Adrenal gland (tissue), 12 donors: Measurements from ENCODE around the gene CUX1. TPM values are rescaled to one million over a fixed set of nuclear protein-coding genes. Genes with fewer than 3 reads are reported as not detected.

Experiments used
- DNase-seq, 7 donors: peaks; one replicate each; pipeline ENCODE4 v3.0.0-alpha.2; 2019 to 2020
- H3K27ac ChIP-seq, 5 donors: fragments of 200-600 bp; sonication (generic) in 4 of 5; 1 replicate in 3 of 5; 2 replicates in 2 of 5; pipeline versions ENCODE4 v1.5.1 to v1.8.0; 2016 to 2020; ENCODE audit warnings: mild to moderate bottlenecking in 1 of 5
- H3K27me3 ChIP-seq: fragments of 200-600 bp; 2 replicates; pipeline ENCODE4 v1.8.0; 2021
- H3K36me3 ChIP-seq, 2 donors: fragments of 200-600 bp; replicated peaks in 1 of 2; 1 replicate in 1 of 2; 2 replicates in 1 of 2; pipeline versions ENCODE4 v1.5.1 to v1.8.0; 2018 to 2022
- H3K4me1 ChIP-seq, 2 donors: fragments of 200-600 bp; replicated peaks in 1 of 2; 1 replicate in 1 of 2; 2 replicates in 1 of 2; pipeline versions ENCODE4 v1.5.1 to v1.8.0; 2018 to 2021
- H3K4me3 ChIP-seq, 4 donors: fragments of 200-600 bp; sonication (generic) in 3 of 4; one replicate each; pipeline ENCODE4 v1.5.1; 2016 to 2018
- H3K9me3 ChIP-seq, 3 donors: fragments of 200-600 bp; sonication (generic) in 1 of 3; replicated peaks in 1 of 3; 1 replicate in 2 of 3; 2 replicates in 1 of 3; pipeline versions ENCODE4 v1.5.1 to v1.8.0; 2016 to 2021
- POLR2A ChIP-seq, 2 donors: fragments of 450-650 bp; IDR thresholded peaks; one replicate each; pipeline ENCODE4 v1.6.1; 2017; ENCODE audit warnings: antibody characterized with exemption in 2 of 2, mild to moderate bottlenecking in 2 of 2, moderate library complexity in 1 of 2
- WGBS, 4 donors: extraction: QIAGEN DNeasy Blood & Tissue Kit in 2 of 4; methylation state at CpG; one replicate each; pipeline versions ENCODE4 v1.1.5 to v1.1.7; 2013 to 2017; 5-methylcytosine and 5-hydroxymethylcytosine counted together
- intact Hi-C, 2 donors: fragments of 100-400 bp; cut with DNase I; formaldehyde crosslinking; loops; one replicate each; pipeline versions ENCODE4 v1.14.1 to v1.15.0; 2022 to 2023
- polyA plus RNA-seq, 3 donors: library from polyadenylated mRNA; stranded (reverse); fragments of 200-250 nt in 2 of 3; fragments of 350-450 nt in 1 of 3; fragmentation: Illumina TruSeq in 1 of 3; extraction: RNeasy Lipid Tissue Mini Kit (QIAGEN cat#74804) in 1 of 3; gene quantifications; one replicate each; pipeline ENCODE4 v1.2.3, GENCODE V29; 2013 to 2014
- total RNA-seq, 9 donors: library from RNA; depleted of rRNA in 4 of 9; stranded (reverse); fragments of >200 nt in 4 of 9; fragments of 120-200 nt in 1 of 9; fragmentation: NEBNext Ultra II Directional in 1 of 9; extraction: Animal tissue kit (Norgen Biotek cat#: 25700) in 1 of 9; gene quantifications; one replicate each; pipeline versions ENCODE4 v1.1.0 to v1.2.4, GENCODE V29; 2013 to 2023
- TF ChIP-seq, protein P1 (sequence below), 6 experiments: fragments of 450-650 bp in 4 of 6; fragments of 200-600 bp in 2 of 6; sonication (generic) in 1 of 6; IDR thresholded peaks; 1 replicate in 5 of 6; 2 replicates in 1 of 6; pipeline versions ENCODE4 v1.5.1 to v1.8.0; 2016 to 2021; ENCODE audit warnings: antibody characterized with exemption in 6 of 6, mild to moderate bottlenecking in 2 of 6, moderate library complexity in 1 of 6
- donor health status: healthy with polysubstance abuse.
- donor health status: Bipolar disorder and iron deficiency.
- donor health status: DM: yes; HTN: yes; CAD: no.
- donor health status: DM: no; HTN: no; CAD: no.
- donor health status: DM: no; HTN: no; CAD: no.
- donor health status: DM: yes; HTN: yes; CAD: no.

The CUX1 gene
- total and polyA plus RNA-seq, 12 donors: 17.2 to 72.6 (median 58.3) TPM

DNA sequence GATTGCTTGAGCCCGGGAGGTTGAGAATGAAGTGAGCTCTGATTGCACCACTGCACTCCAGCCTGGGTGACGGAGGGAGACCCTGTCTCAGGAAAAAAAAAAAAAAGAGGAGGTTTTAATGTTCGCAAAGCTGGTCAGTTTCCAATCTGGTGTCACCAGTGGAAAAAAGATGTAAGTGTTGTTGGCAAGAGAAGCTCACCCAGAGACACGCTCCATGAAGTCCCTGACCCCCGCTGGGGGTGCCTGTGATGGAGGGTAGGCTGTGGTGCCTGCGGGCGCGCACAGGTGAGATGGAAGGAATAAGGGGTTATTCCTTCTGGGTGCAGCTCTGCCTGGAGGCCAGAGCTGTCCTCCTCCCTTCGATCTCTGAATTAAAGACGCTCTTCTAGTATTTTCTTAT lies 122.7 kb downstream of the CUX1 start:
- H3K4me1 ChIP-seq: peaks cover 13 to 29% of the 10 kb centered on the region in 2 donors
- TF ChIP-seq, protein P1, sequence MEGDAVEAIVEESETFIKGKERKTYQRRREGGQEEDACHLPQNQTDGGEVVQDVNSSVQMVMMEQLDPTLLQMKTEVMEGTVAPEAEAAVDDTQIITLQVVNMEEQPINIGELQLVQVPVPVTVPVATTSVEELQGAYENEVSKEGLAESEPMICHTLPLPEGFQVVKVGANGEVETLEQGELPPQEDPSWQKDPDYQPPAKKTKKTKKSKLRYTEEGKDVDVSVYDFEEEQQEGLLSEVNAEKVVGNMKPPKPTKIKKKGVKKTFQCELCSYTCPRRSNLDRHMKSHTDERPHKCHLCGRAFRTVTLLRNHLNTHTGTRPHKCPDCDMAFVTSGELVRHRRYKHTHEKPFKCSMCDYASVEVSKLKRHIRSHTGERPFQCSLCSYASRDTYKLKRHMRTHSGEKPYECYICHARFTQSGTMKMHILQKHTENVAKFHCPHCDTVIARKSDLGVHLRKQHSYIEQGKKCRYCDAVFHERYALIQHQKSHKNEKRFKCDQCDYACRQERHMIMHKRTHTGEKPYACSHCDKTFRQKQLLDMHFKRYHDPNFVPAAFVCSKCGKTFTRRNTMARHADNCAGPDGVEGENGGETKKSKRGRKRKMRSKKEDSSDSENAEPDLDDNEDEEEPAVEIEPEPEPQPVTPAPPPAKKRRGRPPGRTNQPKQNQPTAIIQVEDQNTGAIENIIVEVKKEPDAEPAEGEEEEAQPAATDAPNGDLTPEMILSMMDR (IDR thresholded peaks at IDR 0.05): no peak
- no peak for TF ChIP-seq POLR2A (IDR thresholded peaks at IDR 0.05)

DNA sequence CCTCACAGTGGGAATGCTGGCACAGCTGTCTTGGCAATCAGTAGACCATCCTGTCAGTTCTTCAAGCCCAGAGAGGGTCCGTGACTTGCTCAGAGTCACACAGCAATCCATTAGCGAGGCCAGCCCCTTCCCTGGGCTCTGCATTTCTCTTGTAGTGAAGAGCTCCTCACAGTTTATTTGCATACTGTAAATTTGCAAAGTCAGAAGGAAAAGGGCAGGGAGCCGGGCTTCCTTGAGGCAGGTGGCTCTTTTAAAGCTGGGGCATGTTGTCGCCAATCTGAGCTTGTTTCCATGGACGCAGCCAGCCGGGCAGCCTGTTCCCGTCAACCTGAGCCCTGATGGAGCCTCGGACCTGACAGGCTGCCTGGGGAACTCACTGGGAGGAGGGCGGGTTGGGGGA lies 123.4 kb downstream of the CUX1 start:
- DNase-seq: no peak
- H3K4me3 ChIP-seq: no peak overlapping the region
- no peaks in the 10 kb centered on the region for H3K9me3 ChIP-seq
- intact Hi-C loops: no loop called here
- WGBS, 4 donors: 80 to 93% (median 87%) methylated on average over 2 to 9 of the region's 9 CpGs
- TF ChIP-seq POLR2A (IDR thresholded peaks at IDR 0.05): no peak
- TF ChIP-seq, protein P1 (IDR thresholded peaks at IDR 0.05): no peak
- H3K27ac ChIP-seq: no peak overlapping the region
- H3K27me3 ChIP-seq: no peaks in the 10 kb centered on the region
- peaks cover 13 to 22% of the 10 kb centered on the region in 2 donors for H3K4me1 ChIP-seq
- H3K36me3 ChIP-seq: no peaks in the 10 kb centered on the region

More for the DNA sequence above, 122.7 kb downstream of the CUX1 start:
- Histone ChIP-seq H3K27me3 (no peaks in the 10 kb centered on the region), H3K9me3 (no peaks in the 10 kb centered on the region), H3K36me3 (no peaks in the 10 kb centered on the region), H3K27ac (no peak overlapping the region), H3K4me3 (no peak overlapping the region)
- DNase-seq: no peak
- intact Hi-C loops: no loop called here
- 90 to 96% (median 96%) methylated on average over 10 of the region's 10 CpGs for WGBS, 4 donors

DNA sequence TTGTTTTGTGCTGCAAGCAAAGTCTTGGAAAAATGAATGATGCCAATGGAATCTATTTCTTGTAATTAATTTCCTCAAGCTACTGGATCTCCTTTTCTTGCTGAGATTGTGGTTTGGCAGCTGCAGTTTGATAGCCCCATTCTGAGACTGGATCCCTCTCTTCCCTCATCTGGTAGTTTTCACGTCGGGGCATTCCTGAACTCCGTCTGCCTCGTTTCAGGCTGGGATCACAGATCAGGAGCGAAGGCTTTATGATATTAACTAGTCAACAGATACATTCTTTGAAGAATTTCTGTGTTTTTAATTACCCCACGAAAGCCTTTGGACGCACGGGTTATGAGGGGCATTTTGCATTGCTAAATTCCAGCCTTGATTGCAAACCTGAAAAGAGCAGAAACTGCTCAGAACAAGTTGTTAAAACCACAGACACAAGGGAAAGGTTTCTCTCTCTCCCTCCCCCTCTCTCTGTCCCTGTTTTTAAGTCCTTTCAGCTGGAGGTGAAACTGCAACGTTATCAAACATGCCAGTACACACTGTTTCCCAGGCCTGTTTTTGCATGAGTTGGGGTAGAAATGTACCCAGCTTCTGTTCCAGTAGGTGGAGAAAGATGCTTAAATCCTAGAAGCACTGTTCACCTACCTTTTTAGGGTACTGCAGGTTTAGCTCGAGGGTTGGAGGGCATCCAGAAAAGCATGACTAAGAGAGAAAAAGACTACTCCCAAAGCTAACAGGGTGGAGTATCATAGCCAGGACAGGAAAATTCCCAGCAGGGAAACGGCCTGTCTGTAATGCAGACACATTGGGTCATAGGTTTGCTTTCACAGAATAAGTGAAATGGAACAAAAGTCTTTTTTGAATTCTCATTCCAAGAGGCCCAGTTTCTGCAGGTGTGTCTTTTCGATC lies 124.3 kb downstream of the CUX1 start:
- Histone ChIP-seq H3K4me1 (peaks cover 5 to 13% of the 10 kb centered on the region in 2 donors), H3K4me3 (no peak overlapping the region), H3K27me3 (no peaks in the 10 kb centered on the region), H3K36me3 (no peaks in the 10 kb centered on the region), H3K27ac (no peak overlapping the region), H3K9me3 (no peaks in the 10 kb centered on the region)
- WGBS, 4 donors: 69 to 73% (median 71%) methylated on average over 12 of the region's 12 CpGs
- DNase-seq: peak in 5 of 7 donors; percentile 32 to 61 (median 49)
- TF ChIP-seq POLR2A (IDR thresholded peaks at IDR 0.05): no peak
- TF ChIP-seq, protein P1 (IDR thresholded peaks at IDR 0.05): no peak
- intact Hi-C loops: no loop called here

DNA sequence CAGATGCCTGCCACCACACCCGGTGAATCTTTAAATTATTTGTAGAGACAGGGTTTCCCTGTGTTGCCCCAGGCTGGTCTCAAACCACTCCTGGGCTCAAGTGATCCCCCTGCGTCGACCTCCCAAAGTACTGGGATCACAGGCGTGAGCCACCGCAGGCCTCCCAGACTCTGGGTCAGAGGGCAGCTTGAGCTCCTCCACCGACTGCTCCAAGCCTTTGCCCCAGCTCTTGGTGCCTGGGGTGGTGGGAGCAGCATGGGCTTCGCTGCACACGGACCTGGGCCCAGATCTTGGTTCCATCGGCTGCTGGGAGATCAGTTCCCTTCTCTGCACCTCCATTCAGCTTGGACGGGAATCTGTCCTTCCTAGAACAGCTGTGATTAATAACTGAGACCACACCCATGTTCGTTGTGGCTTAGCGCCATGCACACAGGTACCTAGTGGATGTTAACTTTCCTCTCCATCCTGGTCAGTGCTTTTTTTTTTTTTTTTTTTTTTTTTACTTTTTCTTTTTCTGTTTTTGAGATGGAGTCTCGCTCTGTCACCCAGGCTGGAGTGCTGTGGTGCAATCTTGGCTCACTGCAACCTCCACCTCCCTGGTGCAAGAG lies 125.3 kb downstream of the CUX1 start:
- intact Hi-C loops: no loop called here

More for the DNA sequence above, 125.3 kb downstream of the CUX1 start:
- Histone ChIP-seq H3K27ac (no peak overlapping the region), H3K36me3 (no peaks in the 10 kb centered on the region), H3K9me3 (no peaks in the 10 kb centered on the region), H3K27me3 (no peaks in the 10 kb centered on the region), H3K4me3 (no peak overlapping the region), H3K4me1 (peaks cover 11 to 13% of the 10 kb centered on the region in 2 donors)
- peak in 1 of 7 donors; percentile 5 for DNase-seq
- 87 to 90% (median 89%) methylated on average over 6 to 13 of the region's 13 CpGs for WGBS, 4 donors
- TF ChIP-seq, protein P1 (IDR thresholded peaks at IDR 0.05): no peak
- no peak for TF ChIP-seq POLR2A (IDR thresholded peaks at IDR 0.05)
